Measurements from ENCODE around the gene IQSEC1. TPM values are rescaled to one million over a fixed set of nuclear protein-coding genes. Genes with fewer than 3 reads are reported as not detected.

The IQSEC1 gene
- total and polyA plus RNA-seq, 9 of the 15 experiments (the other 6 are each of a cell fraction or from before 2014, with no cell fraction given): 0.56 to 39.0 (median 6.8) TPM

- TF ChIP-seq ARID4B (CRISPR knock-in tag; IDR thresholded peaks at IDR 0.05): peak; percentile 54; the same call in 1 of the 2 replicates
- peak; percentile 89 for TF ChIP-seq XRCC5 (IDR thresholded peaks at IDR 0.05; ENCODE audit: low read depth, low read length)
- peak; percentile 76 for TF ChIP-seq JUN (IDR thresholded peaks at IDR 0.05; ENCODE audit: borderline replicate concordance, low read depth, low read length)
- peak; percentile 97 for TF ChIP-seq JUN (CRISPR knock-in tag; IDR thresholded peaks at IDR 0.05; ENCODE audit: borderline replicate concordance)
- TF ChIP-seq CREB1 (IDR thresholded peaks at IDR 0.05): peak; percentile 29; the same call in 1 of the 2 replicates
- TF ChIP-seq CREB1 (CRISPR knock-in tag; IDR thresholded peaks at IDR 0.05): peak; percentile 71; the same call in 1 of the 2 replicates
- no peak; the same call in 1 of the 2 replicates for TF ChIP-seq SREBF2 (CRISPR knock-in tag; IDR thresholded peaks at IDR 0.05)
- TF ChIP-seq ZZZ3 (IDR thresholded peaks at IDR 0.05): no peak
- peak; percentile 81 for TF ChIP-seq ZNF24 (IDR thresholded peaks at IDR 0.05)
- peak; percentile 83 for TF ChIP-seq MTA3 (IDR thresholded peaks at IDR 0.05; ENCODE audit: borderline replicate concordance)
- TF ChIP-seq WHSC1 (IDR thresholded peaks at IDR 0.05; ENCODE audit: low read length): no peak
- peak; percentile 98 for TF ChIP-seq DEAF1 (CRISPR knock-in tag; IDR thresholded peaks at IDR 0.05)
- 0 out of 2 replicates have a peak, but pooled peaks have one; percentile 45 for TF ChIP-seq ZBED1 (IDR thresholded peaks at IDR 0.05)
- peak; percentile 90 for TF ChIP-seq ZFX (CRISPR knock-in tag; IDR thresholded peaks at IDR 0.05)
- peak; percentile 41 for TF ChIP-seq PHF20 (IDR thresholded peaks at IDR 0.05; ENCODE audit: partially characterized antibody)
- TF ChIP-seq ZNF639 (CRISPR knock-in tag; conservative IDR thresholded peaks at IDR 0.05 in 1 of 2, IDR thresholded peaks at IDR 0.05 in 1 of 2): no peak; a peak in 1 of 4 replicates
- peak; percentile 96 to 99; a peak in 3 of 4 replicates for TF ChIP-seq UBTF (IDR thresholded peaks at IDR 0.05; ENCODE audit: borderline replicate concordance in 1 of 2, low read depth in 2 of 2, low read length in 2 of 2)
Measured at GRCh38 chr3:12868039-12869034, 204.9 kb downstream of the IQSEC1 start (continued).
